Stimulated activated CD8-positive, alpha-beta memory T cell treated with anti-CD3 and anti-CD28 coated beads, Interleukin-12 subunit alpha, Interleukin-12 subunit beta, amount 100 ng/mL, for 1 hour (primary cell): ENCODE data around the gene NOVA2.

Experiments
- DNase-seq: peaks from one replicate; pipeline ENCODE4 v3.0.0-alpha.2; 2020; ENCODE audit warnings: low read depth

Gene NOVA2

GRCh38 chr19:45973553-45974338, at the start of gene NOVA2:
Gene NOVA2, minus strand, starts transcription at chr19:45973865. Its CDS starts 514 bp downstream, at chr19:45973351.
- DNase-seq = no peak

- no peak for DNase-seq
These were observed 49.7 kb upstream of the NOVA2 start for GRCh38 chr19:46023311-46023779.

- DNase-seq = no peak
These were observed 49.0 kb upstream of the NOVA2 start, which contains the start of gene PGLYRP1 for GRCh38 chr19:46022431-46023310. Gene PGLYRP1, minus strand, starts transcription at chr19:46023053. Its CDS starts 32 bp downstream, at chr19:46023021.

GRCh38 chr19:46022061-46022430, 48.4 kb upstream of the NOVA2 start:
- DNase-seq = no peak

- no peak for DNase-seq
These were observed 47.9 kb upstream of the NOVA2 start for GRCh38 chr19:46021531-46022041.

- no peak for DNase-seq
These were observed 47.1 kb upstream of the NOVA2 start for GRCh38 chr19:46020819-46021125.

- DNase-seq = no peak
These were observed 45.6 kb upstream of the NOVA2 start for GRCh38 chr19:46019270-46019669.

- DNase-seq = no peak
These were observed 45.1 kb upstream of the NOVA2 start for GRCh38 chr19:46018729-46019251.

- no peak for DNase-seq
These were observed 44.4 kb upstream of the NOVA2 start for GRCh38 chr19:46017874-46018675.

GRCh38 chr19:46017095-46017429, 43.4 kb upstream of the NOVA2 start:
- no peak for DNase-seq

- DNase-seq = peak; percentile 68
These were observed 42.9 kb upstream of the NOVA2 start for GRCh38 chr19:46016426-46017094.

- DNase-seq = no peak
These were observed 42.2 kb upstream of the NOVA2 start for GRCh38 chr19:46015687-46016425.

- DNase-seq = peak; percentile 32
These were observed 41.4 kb upstream of the NOVA2 start for GRCh38 chr19:46014941-46015686.

- DNase-seq = no peak
These were observed 40.9 kb upstream of the NOVA2 start for GRCh38 chr19:46014534-46014933.

GRCh38 chr19:46009530-46010510, 36.2 kb upstream of the NOVA2 start:
- DNase-seq = peak; percentile 57

- no peak for DNase-seq
These were observed 32.7 kb upstream of the NOVA2 start for GRCh38 chr19:46006411-46006810.

GRCh38 chr19:46002678-46003275, 29.1 kb upstream of the NOVA2 start:
- no peak for DNase-seq
